GM12878 (cell line): Measurements from ENCODE around the gene RCC1. TPM values are rescaled to one million over a fixed set of nuclear protein-coding genes. Genes with fewer than 3 reads are reported as not detected.

Source experiments
- CBFB ChIP-seq: IDR thresholded peaks from 2 replicates; pipeline ENCODE4 v1.6.1; 2016; ENCODE audit warnings: antibody characterized with exemption, low read depth
- CBX3 ChIP-seq: fragments of 200-600 bp; sonication (generic); IDR thresholded peaks from 2 replicates; pipeline ENCODE4 v1.6.1; 2016; ENCODE audit warnings: low read depth, borderline replicate concordance
- CEBPB ChIP-seq, 2 experiments: fragments of 150-350 bp in 1 of 2; IDR thresholded peaks; 2 replicates each; pipeline ENCODE4 v1.6.1; 2012 to 2014; ENCODE audit warnings: low read depth in 2 of 2, low read length in 2 of 2, borderline replicate concordance in 1 of 2, inconsistent platforms in 1 of 2
- CHD1 ChIP-seq: IDR thresholded peaks from 2 replicates; pipeline ENCODE4 v1.6.1; 2012; ENCODE audit warnings: low read depth, low read length, improper control_type of control experiment
- E4F1 ChIP-seq: fragments of 450-650 bp; IDR thresholded peaks from 2 replicates; pipeline ENCODE4 v1.6.1; 2018; ENCODE audit warnings: borderline replicate concordance, mild to moderate bottlenecking; ENCODE audit not compliant: partially characterized antibody
- ESRRA ChIP-seq: IDR thresholded peaks from 2 replicates; pipeline ENCODE4 v1.6.1; 2012; ENCODE audit warnings: mild to moderate bottlenecking, low read length, improper control_type of control experiment
- HCFC1 ChIP-seq: fragments of 150-350 bp; IDR thresholded peaks from 2 replicates; pipeline ENCODE4 v1.6.1; 2014; ENCODE audit warnings: low read length
- IKZF1 ChIP-seq: fragments of 450-650 bp; conservative IDR thresholded peaks from 2 replicates; pipeline ENCODE4 v1.6.1; 2017; ENCODE audit warnings: antibody characterized with exemption, mild to moderate bottlenecking
- MEF2A ChIP-seq: IDR thresholded peaks from 2 replicates; pipeline ENCODE4 v1.6.1; 2011; ENCODE audit warnings: low read depth, mild to moderate bottlenecking, low read length, moderate library complexity; ENCODE audit not compliant: insufficient read depth
- NFYA ChIP-seq: IDR thresholded peaks from 2 replicates; pipeline ENCODE4 v1.6.1; 2011; ENCODE audit warnings: low read depth, mild to moderate bottlenecking, low read length, improper control_type of control experiment, borderline replicate concordance
- RAD51 ChIP-seq: fragments of 450-650 bp; IDR thresholded peaks from 2 replicates; pipeline ENCODE4 v1.6.1; 2016; ENCODE audit warnings: moderate library complexity, mild to moderate bottlenecking, inconsistent platforms
- RCOR1 ChIP-seq: conservative IDR thresholded peaks from 2 replicates; pipeline ENCODE4 v1.6.1; 2012; ENCODE audit warnings: low read depth, low read length, improper control_type of control experiment
- SRF ChIP-seq, 2 experiments: IDR thresholded peaks; 2 replicates each; pipeline ENCODE4 v1.6.1; 2011; ENCODE audit warnings: low read depth in 2 of 2, low read length in 2 of 2, mild to moderate bottlenecking in 1 of 2, moderate library complexity in 1 of 2
- TCF3 ChIP-seq: IDR thresholded peaks from 2 replicates; pipeline ENCODE4 v1.6.1; 2012; ENCODE audit warnings: low read depth, mild to moderate bottlenecking, low read length, borderline replicate concordance; ENCODE audit not compliant: insufficient read depth
- USF2 ChIP-seq: IDR thresholded peaks from 2 replicates; pipeline ENCODE4 v1.6.1; 2011; ENCODE audit warnings: low read depth, low read length, improper control_type of control experiment, borderline replicate concordance
- ZBTB40 ChIP-seq: fragments of 450-650 bp; IDR thresholded peaks from 2 replicates; pipeline ENCODE4 v1.6.1; 2016; ENCODE audit warnings: mild to moderate bottlenecking, moderate library complexity, borderline replicate concordance
- ZNF207 ChIP-seq: fragments of 450-650 bp; IDR thresholded peaks from 2 replicates; pipeline ENCODE4 v1.6.1; 2014; ENCODE audit warnings: antibody characterized with exemption, mild to moderate bottlenecking, borderline replicate concordance
- polyA plus RNA-seq, 11 experiments: library from polyadenylated mRNA; depleted of rRNA in 4 of 11; unstranded in 6 of 11; stranded (reverse) in 5 of 11; fragments of >200 nt; fragmentation: Nextera tagmentation in 4 of 11; fragmentation: Illumina TruSeq in 1 of 11; extraction: Ambion mirVana in 4 of 11; extraction: Trizol in 1 of 11; gene quantifications; 1 replicate in 1 of 11; 2 replicates in 10 of 11; pipeline versions ENCODE4 v1.2.1 to v1.2.3, GENCODE V29; 2011 to 2016; ENCODE audit warnings: inconsistent platforms in 2 of 11, missing spikeins in 2 of 11, low read depth in 1 of 11
- total RNA-seq, 4 experiments: library from RNA; depleted of rRNA in 3 of 4; stranded (reverse); fragments of >200 nt in 3 of 4; fragmentation: Illumina TruSeq in 1 of 4; extraction: Trizol in 1 of 4; gene quantifications; 2 replicates each; pipeline versions ENCODE4 v1.2.1 to v1.2.3, GENCODE V29; 2013 to 2021

The RCC1 gene
- total and polyA plus RNA-seq, 10 of the 15 experiments (the other 5 are each of a cell fraction or from before 2014, with no cell fraction given), result 8.3 to 99.4 (median 74.6) TPM

- TF ChIP-seq TCF3 (peak; percentile 86; the same call in 1 of the 2 replicates), CBX3 (no peak), ESRRA (peak; percentile 42; the same call in 1 of the 2 replicates), CEBPB (IDR thresholded peaks at IDR 0.05; ENCODE audit: borderline replicate concordance in 1 of 2, low read depth in 2 of 2, low read length in 2 of 2) (no peak), CHD1 (0 out of 2 replicates have a peak, but pooled peaks have one; percentile 92), ZBTB40 (no peak), IKZF1 (peak; percentile 56; the same call in 1 of the 2 replicates), RCOR1 (peak; percentile 96; the same call in 1 of the 2 replicates), E4F1 (peak; percentile 57), USF2 (no peak), RAD51 (no peak), HCFC1 (peak; percentile 58), MEF2A (peak; percentile 62; the same call in 1 of the 2 replicates), SRF (IDR thresholded peaks at IDR 0.05; ENCODE audit: low read depth in 2 of 2, low read length in 2 of 2) (no peak), NFYA (no peak), ZNF207 (0 out of 2 replicates have a peak, but pooled peaks have one; percentile 54), CBFB (peak; percentile 99)
Observed at GRCh38 chr1:28505406-28506187, at the start of gene RCC1 (continued).
